Endodermal cell (in vitro differentiated cells): Measurements from ENCODE around the gene OR2J2. TPM values are rescaled to one million over a fixed set of nuclear protein-coding genes. Genes with fewer than 3 reads are reported as not detected.
"Not testable (repeated sequence)": the region's sequence is repeated elsewhere in the genome, so short reads cannot be mapped to it uniquely, and the experiment has no call there.

Experiments used
- DNase-seq: peaks from one replicate; pipeline ENCODE4 v3.0.0-alpha.2; 2017
- H3K27ac ChIP-seq: 2 replicates; pipeline ENCODE4 v1.5.1; 2013; ENCODE audit warnings: mild to moderate bottlenecking, low read depth, low read length, moderate library complexity
- H3K27me3 ChIP-seq: 2 replicates; pipeline ENCODE4 v1.6.1; 2013; ENCODE audit warnings: mild to moderate bottlenecking, low read length, moderate library complexity; ENCODE audit not compliant: insufficient read depth, control insufficient read depth, poor library complexity, severe bottlenecking
- H3K36me3 ChIP-seq: 2 replicates; pipeline ENCODE4 v1.7.0; 2013; ENCODE audit warnings: mild to moderate bottlenecking, low read length, moderate library complexity; ENCODE audit not compliant: control insufficient read depth, insufficient read depth
- H3K4me1 ChIP-seq: one replicate; pipeline ENCODE4 v1.7.0; 2013; ENCODE audit warnings: low read length; ENCODE audit not compliant: control insufficient read depth, insufficient read depth
- H3K4me3 ChIP-seq: 2 replicates; pipeline ENCODE4 v1.5.1; 2013; ENCODE audit warnings: mild to moderate bottlenecking, low read length, moderate library complexity
- H3K9ac ChIP-seq: 2 replicates; pipeline ENCODE4 v1.6.1; 2013; ENCODE audit warnings: mild to moderate bottlenecking, low read length, moderate library complexity; ENCODE audit not compliant: poor library complexity, severe bottlenecking; ENCODE audit errors: extremely low read depth
- H3K9me3 ChIP-seq: 2 replicates; pipeline ENCODE4 v1.6.1; 2013; ENCODE audit warnings: mild to moderate bottlenecking, low read length, moderate library complexity; ENCODE audit not compliant: control insufficient read depth
- H3K27ac Mint-ChIP-seq: 2 replicates; pipeline ENCODE4 v1.8.0; 2020; ENCODE audit warnings: mixed read lengths
- H3K27me3 Mint-ChIP-seq: 2 replicates; pipeline ENCODE4 v1.8.0; 2021; ENCODE audit warnings: mild to moderate bottlenecking, mixed read lengths; ENCODE audit not compliant: insufficient read depth
- H3K36me3 Mint-ChIP-seq: 2 replicates; pipeline ENCODE4 v1.8.0; 2020; ENCODE audit warnings: low read depth, mixed read lengths
- H3K4me1 Mint-ChIP-seq: 2 replicates; pipeline ENCODE4 v1.8.0; 2020; ENCODE audit warnings: mixed read lengths
- H3K4me3 Mint-ChIP-seq: 2 replicates; pipeline ENCODE4 v1.8.0; 2020; ENCODE audit warnings: mild to moderate bottlenecking, moderate library complexity, mixed read lengths
- H3K9me3 Mint-ChIP-seq: 2 replicates; pipeline ENCODE4 v1.8.0; 2020; ENCODE audit warnings: mild to moderate bottlenecking, mixed read lengths
- CTCF ChIP-seq: fragments of 200-600 bp; sonication (generic); conservative IDR thresholded peaks from 2 replicates; pipeline ENCODE4 v1.5.0; 2021; ENCODE audit warnings: antibody characterized with exemption, mild to moderate bottlenecking
- whole genome bisulfite sequencing, 2 experiments: methylation state at CpG; one replicate each; pipeline versions ENCODE4 v1.1.5 to v1.1.7; 2013; ENCODE audit warnings: missing lambda C conversion rate in 2 of 2, mixed read lengths in 1 of 2; ENCODE audit not compliant: insufficient coverage in 1 of 2, insufficient read length in 1 of 2; 5-methylcytosine and 5-hydroxymethylcytosine counted together
- total RNA-seq, 2 donors: library from RNA; stranded (reverse); fragmentation: NEBNext Ultra II Directional in 1 of 2; extraction: Animal tissue kit (Norgen Biotek cat#: 25700) in 1 of 2; gene quantifications; 2 replicates in 1 of 2; 3 replicates in 1 of 2; pipeline ENCODE4 v1.2.1, GENCODE V29; 2021

The OR2J2 gene
- total RNA-seq, 2 donors from 2014 or later: not detected

DNA sequence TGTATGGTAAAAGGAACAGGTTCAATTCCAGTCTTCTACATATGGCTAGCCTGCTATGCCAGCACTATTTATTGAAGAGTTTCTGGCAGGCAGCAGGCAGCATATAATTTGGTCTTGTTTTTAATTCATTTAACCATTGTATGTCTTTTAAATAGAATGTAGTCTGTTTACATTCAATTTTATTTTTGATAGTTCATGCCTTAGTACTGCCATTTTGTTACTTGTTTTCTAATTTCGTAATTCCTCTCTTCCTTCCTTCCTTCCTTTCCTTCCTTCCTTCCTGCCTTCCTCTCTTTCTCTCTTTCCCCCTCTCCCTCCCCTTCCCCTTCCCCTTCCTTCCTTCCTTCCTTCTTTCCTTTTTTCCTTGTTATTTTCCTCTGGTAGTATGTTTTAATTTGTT, 17.6 kb upstream of the OR2J2 start:
- DNase-seq: no peak
- H3K27me3 ChIP-seq: no peaks in the 10 kb centered on the region
- TF ChIP-seq CTCF: no peak
- H3K27ac Mint-ChIP-seq: no peak overlapping the region
- no peaks in the 10 kb centered on the region for H3K4me1 Mint-ChIP-seq
- no peak overlapping the region for H3K4me3 ChIP-seq
- WGBS, 2 experiments: 83 to 87% methylated on average over 1 of the region's 1 CpG
- peaks cover 4% of the 10 kb centered on the region for H3K9me3 ChIP-seq
- H3K9me3 Mint-ChIP-seq: no peaks in the 10 kb centered on the region
- no peaks in the 10 kb centered on the region for H3K36me3 Mint-ChIP-seq
- no peaks in the 10 kb centered on the region for H3K4me1 ChIP-seq
- no peak overlapping the region for H3K4me3 Mint-ChIP-seq
- H3K27ac ChIP-seq: no peak overlapping the region
- H3K36me3 ChIP-seq: no peaks in the 10 kb centered on the region
- H3K9ac ChIP-seq: no peak overlapping the region
- no peaks in the 10 kb centered on the region for H3K27me3 Mint-ChIP-seq

GRCh38 chr6:29155182-29155581, 15.5 kb upstream of the OR2J2 start:
- H3K4me1 Mint-ChIP-seq, H3K9me3 ChIP-seq, H3K4me3 ChIP-seq, H3K9me3 Mint-ChIP-seq, DNase-seq, H3K9ac ChIP-seq, H3K27me3 Mint-ChIP-seq, H3K4me1 ChIP-seq, H3K4me3 Mint-ChIP-seq, H3K36me3 ChIP-seq, H3K27me3 ChIP-seq, H3K27ac ChIP-seq, H3K36me3 Mint-ChIP-seq, H3K27ac Mint-ChIP-seq: not testable (repeated sequence)
- WGBS, 2 experiments: 57 to 58% methylated on average over 1 of the region's 1 CpG

- H3K9ac ChIP-seq, H3K9me3 Mint-ChIP-seq, H3K27me3 ChIP-seq, H3K4me1 ChIP-seq, H3K4me1 Mint-ChIP-seq, DNase-seq, H3K27ac Mint-ChIP-seq, H3K36me3 Mint-ChIP-seq, H3K4me3 ChIP-seq, H3K27ac ChIP-seq, H3K4me3 Mint-ChIP-seq, H3K9me3 ChIP-seq, H3K36me3 ChIP-seq, H3K27me3 Mint-ChIP-seq: not testable (repeated sequence)
- WGBS, 2 experiments: 96 to 98% methylated on average over 7 to 13 of the region's 29 CpGs
Observed at GRCh38 chr6:29159922-29160321, 10.8 kb upstream of the OR2J2 start.

DNA sequence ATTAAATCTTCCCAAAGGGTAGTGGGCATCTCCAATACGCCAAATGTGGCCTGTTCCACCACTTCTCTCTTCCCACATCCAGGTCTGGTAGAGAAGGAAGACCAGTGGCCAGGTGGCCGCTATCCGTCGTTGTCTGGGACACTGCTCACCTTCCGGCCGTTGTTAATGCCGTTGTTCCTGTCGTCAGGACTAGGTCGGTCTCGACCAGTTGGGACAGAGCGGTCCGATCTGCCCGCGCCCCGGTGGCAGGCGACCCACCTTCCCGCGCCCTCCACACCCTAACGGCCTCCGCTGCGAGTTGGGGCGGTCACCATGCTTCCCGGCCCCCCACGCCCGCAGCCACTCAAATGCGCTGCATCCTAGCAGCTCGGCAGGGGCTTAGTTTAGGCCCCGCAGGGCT, 5.1 kb upstream of the OR2J2 start:
- H3K9me3 ChIP-seq, H3K27me3 Mint-ChIP-seq, H3K27ac ChIP-seq, H3K4me3 ChIP-seq, H3K36me3 ChIP-seq, H3K27me3 ChIP-seq, H3K9ac ChIP-seq, H3K27ac Mint-ChIP-seq, DNase-seq, H3K4me1 ChIP-seq, H3K36me3 Mint-ChIP-seq, H3K4me1 Mint-ChIP-seq, H3K9me3 Mint-ChIP-seq, H3K4me3 Mint-ChIP-seq: not testable (repeated sequence)
- 83 to 96% methylated on average over 1 to 11 of the region's 28 CpGs for WGBS, 2 experiments
